IMR-90 (cell line): Measurements from ENCODE around the gene SRSF2.

Experiments
- CEBPB ChIP-seq: IDR thresholded peaks from 2 replicates; pipeline ENCODE4 v1.6.1; 2012; ENCODE audit warnings: low read depth, low read length, improper control_type of control experiment
- CTCF ChIP-seq: conservative IDR thresholded peaks from 2 replicates; pipeline ENCODE4 v1.5.1; 2012; ENCODE audit warnings: mild to moderate bottlenecking, low read depth, low read length, improper control_type of control experiment
- RAD21 ChIP-seq: IDR thresholded peaks from 2 replicates; pipeline ENCODE4 v1.6.1; 2012; ENCODE audit warnings: low read length, improper control_type of control experiment

GRCh38 chr17:76713765-76714164, 23.4 kb downstream of the SRSF2 start:
- no peak for TF ChIP-seq RAD21
- TF ChIP-seq CEBPB: no peak
- no peak for TF ChIP-seq CTCF
